K562 (cell line): ENCODE data around the gene UBR3. TPM values are rescaled to one million over a fixed set of nuclear protein-coding genes. Genes with fewer than 3 reads are reported as not detected.

ENCODE experiments used
- ATAC-seq: fragments of 200-7000 bp; cut with Tn5 transposase; 3 replicates; pipeline ENCODE4 v1.9.1; 2020; ENCODE audit warnings: moderate library complexity
- BruUV-seq: library from RNA; stranded (reverse); fragments of 400-500 nt; replicated peaks from 2 replicates; lab custom pipeline; 2021; lab: Mats Ljungman, UMichigan
- CTCF ChIA-PET: fragments of 300-600 bp; formaldehyde crosslinking; extraction: SDS; loops from one replicate; lab custom pipeline; 2021; ENCODE audit warnings: low intra/inter-chr PET ratio; lab: Yijun Ruan, JAX
- POLR2A ChIA-PET: fragments of 300-600, 350-650 bp; sonication (Branson Sonifier 250); formaldehyde crosslinking; extraction: SDS; loops from one replicate; lab custom pipeline; 2021; ENCODE audit warnings: antibody characterized with exemption, inconsistent platforms; lab: Yijun Ruan, JAX
- DNase-seq, 4 experiments: peaks; one replicate each; pipeline versions ENCODE4 v3.0.0 to v3.0.0-alpha.2; 2011 to 2018; ENCODE audit warnings: low spot score in 3 of 4, mixed read lengths in 3 of 4; ENCODE audit errors: extremely low read depth in 1 of 4
- FAIRE-seq: peaks from 2 replicates; lab custom pipeline; 2011; peaks lifted over from hg19 to GRCh38; lab: Jason Lieb, UNC
- H2AFZ ChIP-seq: 2 replicates; pipeline ENCODE4 v1.6.0; 2011; ENCODE audit warnings: low read depth, low read length, control low read depth, inconsistent platforms
- H3K27ac ChIP-seq: fragments of 200-600 bp; 3 replicates; pipeline ENCODE4 v1.8.0; 2011; ENCODE audit warnings: low read depth, mild to moderate bottlenecking, control low read depth, inconsistent platforms, low read length, moderate library complexity, mixed read lengths; ENCODE audit errors: extremely low read depth
- H3K27me3 ChIP-seq, 2 experiments: fragments of 300-600 bp in 1 of 2; 2 replicates in 1 of 2; 3 replicates in 1 of 2; pipeline versions ENCODE4 v1.6.0 to v1.8.0; 2011; ENCODE audit warnings: inconsistent platforms in 2 of 2, low read length in 2 of 2, mild to moderate bottlenecking in 1 of 2, mixed read lengths in 1 of 2, moderate library complexity in 1 of 2; ENCODE audit not compliant: control insufficient read depth in 2 of 2, insufficient read depth in 2 of 2
- H3K36me3 ChIP-seq: fragments of 300-600 bp; 3 replicates; pipeline ENCODE4 v1.8.0; 2011; ENCODE audit warnings: mild to moderate bottlenecking, low read length, inconsistent platforms; ENCODE audit not compliant: control insufficient read depth, insufficient read depth
- H3K4me1 ChIP-seq, 2 experiments: fragments of 200-600 bp in 1 of 2; replicated peaks in 1 of 2; 2 replicates in 1 of 2; 3 replicates in 1 of 2; pipeline versions ENCODE4 v1.5.1 to v1.8.0; 2011; ENCODE audit warnings: inconsistent platforms in 2 of 2, low read length in 2 of 2, mild to moderate bottlenecking in 1 of 2, mixed read lengths in 1 of 2, moderate library complexity in 1 of 2; ENCODE audit not compliant: control insufficient read depth in 2 of 2, insufficient read depth in 2 of 2
- H3K4me2 ChIP-seq: 2 replicates; pipeline ENCODE4 v1.6.1; 2011; ENCODE audit warnings: low read length, control low read depth, inconsistent platforms, mixed read lengths; ENCODE audit not compliant: insufficient read depth
- H3K4me3 ChIP-seq: fragments of 200-600 bp; sonication (generic), shearing (Covaris generic); 2 replicates; pipeline ENCODE4 v1.5.1; 2016; ENCODE audit warnings: control low read depth, inconsistent platforms
- H3K79me2 ChIP-seq: fragments of 200-600 bp; 3 replicates; pipeline ENCODE4 v1.8.0; 2011; ENCODE audit warnings: low read length, inconsistent platforms; ENCODE audit not compliant: control insufficient read depth, insufficient read depth
- H3K9ac ChIP-seq, 2 experiments: 2 replicates each; pipeline versions ENCODE4 v1.6.0 to v1.6.1; 2011; ENCODE audit warnings: low read depth in 2 of 2, low read length in 2 of 2, control low read depth in 1 of 2, inconsistent platforms in 1 of 2, mild to moderate bottlenecking in 1 of 2, mixed read lengths in 1 of 2; ENCODE audit not compliant: insufficient read depth in 1 of 2
- H3K9me1 ChIP-seq: one replicate; pipeline ENCODE4 v1.6.0; 2011; ENCODE audit warnings: inconsistent platforms, mild to moderate bottlenecking, low read length, moderate library complexity; ENCODE audit not compliant: control insufficient read depth, insufficient read depth
- H3K9me3 ChIP-seq: replicated peaks from 2 replicates; pipeline ENCODE4 v1.5.1; 2011; ENCODE audit warnings: low read depth, low read length, inconsistent platforms; ENCODE audit not compliant: control insufficient read depth, insufficient read depth
- H4K20me1 ChIP-seq: replicated peaks from 2 replicates; pipeline ENCODE4 v1.6.1; 2011; ENCODE audit warnings: low read length, inconsistent platforms, mixed read lengths; ENCODE audit not compliant: control insufficient read depth, insufficient read depth
- CXXC5 ChIP-seq: fragments of 250-450 bp; sonication (Bioruptor Pico); IDR thresholded peaks from 2 replicates; pipeline ENCODE4 v1.8.0; 2022; ENCODE audit warnings: inconsistent platforms, mild to moderate bottlenecking, moderate library complexity
- GATA2 ChIP-seq: sonication (generic); formaldehyde crosslinking; IDR thresholded peaks from 2 replicates; pipeline ENCODE4 v1.4.0; 2020; ENCODE audit warnings: mild to moderate bottlenecking, missing genetic modification reagents
- MECOM ChIP-seq: fragments of 250-450 bp; sonication (Bioruptor Pico); IDR thresholded peaks from 2 replicates; pipeline ENCODE4 v1.8.0; 2022; ENCODE audit warnings: inconsistent platforms
- NFYB ChIP-seq: IDR thresholded peaks from 2 replicates; pipeline ENCODE4 v1.6.1; 2011; ENCODE audit warnings: mild to moderate bottlenecking, moderate library complexity; ENCODE audit not compliant: insufficient read length; ENCODE audit errors: extremely low read depth
- POLR2AphosphoS2 ChIP-seq: IDR thresholded peaks from 2 replicates; pipeline ENCODE4 v1.6.1; 2012; ENCODE audit warnings: low read length, improper control_type of control experiment
- PTTG1 ChIP-seq: fragments of 450-650 bp; IDR thresholded peaks from 2 replicates; pipeline ENCODE4 v1.6.1; 2016; ENCODE audit warnings: low read depth, mild to moderate bottlenecking, missing genetic modification characterization, missing compliant biosample characterization
- PYGO2 ChIP-seq: fragments of 450-650 bp; IDR thresholded peaks from 2 replicates; pipeline ENCODE4 v1.6.1; 2016; ENCODE audit warnings: mild to moderate bottlenecking, missing genetic modification characterization, moderate library complexity, missing compliant biosample characterization
- RBM14 ChIP-seq: fragments of 200-400 bp; formaldehyde crosslinking; IDR thresholded peaks from 2 replicates; pipeline ENCODE4 v1.6.1; 2018; ENCODE audit warnings: low read depth, mild to moderate bottlenecking, low read length, moderate library complexity, borderline replicate concordance; ENCODE audit not compliant: insufficient read depth
- TEAD2 ChIP-seq: fragments of 450-650 bp; IDR thresholded peaks from 2 replicates; pipeline ENCODE4 v1.6.1; 2016; ENCODE audit warnings: missing genetic modification characterization, control low read depth, missing compliant biosample characterization
- ZNF24 ChIP-seq: fragments of 450-650 bp; IDR thresholded peaks from 2 replicates; pipeline ENCODE4 v1.6.1; 2016
- WGBS: fragments of 100-300 bp; shearing (Covaris generic); methylation state at CpG from one replicate; pipeline ENCODE4 v1.1.6; 2016; ENCODE audit warnings: low coverage, mixed read lengths; ENCODE audit not compliant: insufficient coverage; ENCODE audit errors: missing lambda C conversion rate; 5-methylcytosine and 5-hydroxymethylcytosine counted together
- in situ Hi-C: fragments of 300-500 bp; cut with MboI; formaldehyde crosslinking; loops from 4 replicates; pipeline ENCODE4 v1.15.0; 2018; ENCODE audit warnings: inconsistent platforms, mixed read lengths
- intact Hi-C: fragments of 100-400 bp; cut with micrococcal nuclease; formaldehyde crosslinking; loops from 2 replicates; pipeline ENCODE4 v1.14.2; 2022
- polyA plus RNA-seq, 8 experiments: library from polyadenylated mRNA; depleted of rRNA in 4 of 8; stranded (reverse) in 5 of 8; unstranded in 3 of 8; fragments of >200 nt; fragmentation: Nextera tagmentation in 2 of 8; fragmentation: Illumina TruSeq in 1 of 8; extraction: Ambion mirVana in 2 of 8; extraction: Trizol in 1 of 8; gene quantifications; 2 replicates each; pipeline versions ENCODE4 v1.2.1 to v1.2.3, GENCODE V29; 2011 to 2014; ENCODE audit warnings: inconsistent platforms in 1 of 8, missing spikeins in 1 of 8
- total RNA-seq, 7 experiments: library from RNA; depleted of rRNA in 6 of 7; stranded (reverse); fragments of >200 nt in 6 of 7; fragmentation: Illumina TruSeq in 2 of 7; extraction: Trizol in 2 of 7; gene quantifications; 2 replicates each; pipeline versions ENCODE4 v1.2.1 to v1.2.3, GENCODE V29; 2011 to 2021; ENCODE audit warnings: low replicate concordance in 1 of 7
- TF ChIP-seq, protein P1 (sequence below): sonication (generic); formaldehyde crosslinking; IDR thresholded peaks from 2 replicates; pipeline ENCODE4 v1.8.1; 2023; ENCODE audit warnings: mild to moderate bottlenecking, missing genetic modification reagents

UBR3 gene
- total and polyA plus RNA-seq, 9 of the 15 experiments (the other 6 are each of a cell fraction or from before 2014, with no cell fraction given): 14.4 to 63.5 (median 40.4) TPM

DNA sequence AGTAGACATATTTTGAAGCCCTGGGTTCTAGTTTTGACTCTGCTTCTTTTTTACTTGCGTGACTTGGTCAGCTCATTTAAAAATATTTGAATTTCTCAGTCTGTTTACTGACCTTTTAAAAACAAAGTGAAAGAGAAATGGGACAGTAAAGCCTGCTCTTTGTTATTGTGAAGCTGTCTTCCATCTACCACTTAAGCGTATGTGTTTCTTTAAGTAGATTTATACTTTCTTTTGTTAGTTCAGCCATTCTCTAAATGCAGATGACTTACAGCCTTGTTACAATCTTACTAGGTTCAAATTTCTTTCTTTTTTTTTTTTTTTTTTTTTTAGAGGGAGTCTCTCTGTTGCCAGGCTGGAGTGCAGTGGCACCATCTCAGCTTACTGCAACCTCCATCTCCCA, 79.5 kb downstream of the UBR3 start:
- CTCF ChIA-PET: interaction anchor here (0.6 kb wide), 1 partner anchor 586 kb away, joined by 3 read pairs; no protein-coding TSS in a partner anchor
- no TSS peak for BruUV-seq
- 100% methylated on average over 2 of the region's 2 CpGs for WGBS
- H3K27ac ChIP-seq: no peak overlapping the region
- no peak for FAIRE-seq
- no peak overlapping the region for H3K4me2 ChIP-seq
- H4K20me1 ChIP-seq: no peaks in the 10 kb centered on the region
- H3K4me3 ChIP-seq: no peak overlapping the region
- no peak overlapping the region for H2AFZ ChIP-seq
- in situ Hi-C loops: no loop called here
- no peak for ATAC-seq
- DNase-seq: no peak
- no peak overlapping the region for H3K9ac ChIP-seq
- H3K9me3 ChIP-seq: no peaks in the 10 kb centered on the region
- POLR2A ChIA-PET: interaction anchor here (1.1 kb wide), 1 partner anchor 16 kb away, joined by 4 read pairs; no protein-coding TSS in a partner anchor
- intact Hi-C loops: no loop called here
- peaks cover 7% of the 10 kb centered on the region; the same call in 2 of the 3 replicates for H3K79me2 ChIP-seq
- peaks cover 0 to 18% of the 10 kb centered on the region in 2 experiments; a peak in 4 of 5 replicates for H3K4me1 ChIP-seq
- peaks cover 5% of the 10 kb centered on the region for H3K9me1 ChIP-seq
- H3K36me3 ChIP-seq: peaks cover 42% of the 10 kb centered on the region
- no peaks in the 10 kb centered on the region for H3K27me3 ChIP-seq
- TF ChIP-seq NFYB (no peak), RBM14 (no peak), ZNF24 (no peak), MECOM (CRISPR knock-in tag) (no peak), POLR2AphosphoS2 (no peak), CXXC5 (CRISPR knock-in tag) (no peak), GATA2 (CRISPR knock-in tag) (no peak), PTTG1 (tag) (no peak), PYGO2 (no peak), TEAD2 (tag) (no peak)
- TF ChIP-seq, protein P1, sequence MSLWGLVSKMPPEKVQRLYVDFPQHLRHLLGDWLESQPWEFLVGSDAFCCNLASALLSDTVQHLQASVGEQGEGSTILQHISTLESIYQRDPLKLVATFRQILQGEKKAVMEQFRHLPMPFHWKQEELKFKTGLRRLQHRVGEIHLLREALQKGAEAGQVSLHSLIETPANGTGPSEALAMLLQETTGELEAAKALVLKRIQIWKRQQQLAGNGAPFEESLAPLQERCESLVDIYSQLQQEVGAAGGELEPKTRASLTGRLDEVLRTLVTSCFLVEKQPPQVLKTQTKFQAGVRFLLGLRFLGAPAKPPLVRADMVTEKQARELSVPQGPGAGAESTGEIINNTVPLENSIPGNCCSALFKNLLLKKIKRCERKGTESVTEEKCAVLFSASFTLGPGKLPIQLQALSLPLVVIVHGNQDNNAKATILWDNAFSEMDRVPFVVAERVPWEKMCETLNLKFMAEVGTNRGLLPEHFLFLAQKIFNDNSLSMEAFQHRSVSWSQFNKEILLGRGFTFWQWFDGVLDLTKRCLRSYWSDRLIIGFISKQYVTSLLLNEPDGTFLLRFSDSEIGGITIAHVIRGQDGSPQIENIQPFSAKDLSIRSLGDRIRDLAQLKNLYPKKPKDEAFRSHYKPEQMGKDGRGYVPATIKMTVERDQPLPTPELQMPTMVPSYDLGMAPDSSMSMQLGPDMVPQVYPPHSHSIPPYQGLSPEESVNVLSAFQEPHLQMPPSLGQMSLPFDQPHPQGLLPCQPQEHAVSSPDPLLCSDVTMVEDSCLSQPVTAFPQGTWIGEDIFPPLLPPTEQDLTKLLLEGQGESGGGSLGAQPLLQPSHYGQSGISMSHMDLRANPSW (CRISPR knock-in tag): no peak
